Astrocyte (in vitro differentiated cells and primary cell): Measurements from ENCODE around the gene ACOT13. TPM values are rescaled to one million over a fixed set of nuclear protein-coding genes. Genes with fewer than 3 reads are reported as not detected.

ENCODE experiments used
- DNase-seq: peaks from one replicate; pipeline ENCODE4 v3.0.0-alpha.2; 2010; ENCODE audit warnings: low read depth
- FAIRE-seq: peaks from 2 replicates; lab custom pipeline; 2011; peaks lifted over from hg19 to GRCh38; lab: Jason Lieb, UNC
- H2AFZ ChIP-seq: 2 replicates; pipeline ENCODE4 v1.6.0; 2012; ENCODE audit warnings: low read depth, low read length, inconsistent platforms
- H3K27ac ChIP-seq: 2 replicates; pipeline ENCODE4 v1.5.1; 2011; ENCODE audit warnings: low read depth, low read length, inconsistent platforms
- H3K27me3 ChIP-seq: 2 replicates; pipeline ENCODE4 v1.6.0; 2011; ENCODE audit warnings: low read length, inconsistent platforms; ENCODE audit not compliant: insufficient read depth
- H3K36me3 ChIP-seq: 2 replicates; pipeline ENCODE4 v1.5.1; 2011; ENCODE audit warnings: low read length, inconsistent platforms; ENCODE audit not compliant: insufficient read depth
- H3K4me1 ChIP-seq: 2 replicates; pipeline ENCODE4 v1.5.1; 2011; ENCODE audit warnings: low read length, inconsistent platforms; ENCODE audit not compliant: insufficient read depth
- H3K4me2 ChIP-seq: 2 replicates; pipeline ENCODE4 v1.6.0; 2012; ENCODE audit warnings: low read length, inconsistent platforms
- H3K4me3 ChIP-seq: 2 replicates; pipeline ENCODE4 v1.5.1; 2011; ENCODE audit warnings: low read depth, mild to moderate bottlenecking, low read length, inconsistent platforms; ENCODE audit not compliant: insufficient read depth
- H3K79me2 ChIP-seq: 2 replicates; pipeline ENCODE4 v1.6.0; 2012; ENCODE audit warnings: mild to moderate bottlenecking, low read length, inconsistent platforms; ENCODE audit not compliant: insufficient read depth
- H3K9ac ChIP-seq: 2 replicates; pipeline ENCODE4 v1.6.0; 2012; ENCODE audit warnings: mild to moderate bottlenecking, low read length, inconsistent platforms
- H3K9me3 ChIP-seq: 2 replicates; pipeline ENCODE4 v1.5.1; 2012; ENCODE audit warnings: low read depth, mild to moderate bottlenecking, low read length, inconsistent platforms; ENCODE audit not compliant: insufficient read depth
- H4K20me1 ChIP-seq: 2 replicates; pipeline ENCODE4 v1.6.0; 2012; ENCODE audit warnings: low read length, inconsistent platforms; ENCODE audit not compliant: insufficient read depth
- H3K27ac Mint-ChIP-seq: one replicate; pipeline ENCODE4 v1.8.0; 2021; ENCODE audit warnings: mild to moderate bottlenecking, mixed read lengths; ENCODE audit not compliant: unreplicated experiment
- H3K27me3 Mint-ChIP-seq: one replicate; pipeline ENCODE4 v1.8.0; 2021; ENCODE audit warnings: low read depth, mixed read lengths; ENCODE audit not compliant: unreplicated experiment
- H3K36me3 Mint-ChIP-seq: one replicate; pipeline ENCODE4 v1.8.0; 2021; ENCODE audit warnings: low read depth, mixed read lengths; ENCODE audit not compliant: unreplicated experiment
- H3K4me1 Mint-ChIP-seq: one replicate; pipeline ENCODE4 v1.8.0; 2021; ENCODE audit warnings: low read depth, mixed read lengths; ENCODE audit not compliant: unreplicated experiment
- H3K4me3 Mint-ChIP-seq: one replicate; pipeline ENCODE4 v1.8.0; 2021; ENCODE audit warnings: mild to moderate bottlenecking, moderate library complexity, mixed read lengths; ENCODE audit not compliant: unreplicated experiment
- H3K9me3 Mint-ChIP-seq: one replicate; pipeline ENCODE4 v1.8.0; 2021; ENCODE audit warnings: mild to moderate bottlenecking, mixed read lengths; ENCODE audit not compliant: unreplicated experiment
- CTCF ChIP-seq: IDR thresholded peaks from 2 replicates; pipeline ENCODE4 v1.5.1; 2011; ENCODE audit warnings: low read depth, mild to moderate bottlenecking, inconsistent platforms, low read length, moderate library complexity; ENCODE audit not compliant: insufficient read depth
- EZH2 ChIP-seq: IDR thresholded peaks from 2 replicates; pipeline ENCODE4 v1.6.1; 2012; ENCODE audit warnings: mild to moderate bottlenecking, low read length, inconsistent platforms; ENCODE audit not compliant: insufficient read depth
- total RNA-seq: library from RNA; stranded (reverse); gene quantifications from 2 replicates; pipeline ENCODE4 v1.2.1, GENCODE V29; 2021

The ACOT13 gene
- total RNA-seq, 1 donor from 2014 or later = 35.9 TPM

DNA sequence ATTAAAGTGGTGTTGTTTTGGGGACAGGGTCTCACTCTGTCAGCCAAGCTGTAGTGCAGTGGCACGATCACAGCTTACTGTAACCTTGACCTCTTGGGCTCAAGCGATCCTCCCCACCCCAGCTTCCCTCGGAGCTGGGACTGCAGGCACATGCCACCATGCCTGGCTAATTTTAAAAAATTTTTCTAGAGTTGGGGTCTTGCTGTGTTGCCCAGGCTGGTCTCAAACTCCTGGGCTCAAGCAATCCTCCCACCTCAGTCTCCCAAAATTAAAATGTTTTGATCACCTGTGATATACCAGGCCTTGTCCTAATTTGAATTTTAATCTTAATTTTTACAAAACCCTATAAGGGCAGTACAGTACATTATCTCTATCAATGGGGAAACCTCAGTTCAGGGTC lies 25.5 kb downstream of the ACOT13 start:
- H3K9me3 ChIP-seq = no peaks in the 10 kb centered on the region
- Mint-ChIP-seq H3K4me3 (no peak overlapping the region), H3K27ac (no peak overlapping the region), H3K27me3 (no peaks in the 10 kb centered on the region), H3K36me3 (no peaks in the 10 kb centered on the region), H3K9me3 (no peaks in the 10 kb centered on the region), H3K4me1 (peaks cover 2% of the 10 kb centered on the region)
- H3K4me2 ChIP-seq = no peak overlapping the region
- TF ChIP-seq EZH2 (no peak), CTCF (no peak)
- no peaks in the 10 kb centered on the region for H3K27me3 ChIP-seq
- H3K4me1 ChIP-seq = no peaks in the 10 kb centered on the region
- H4K20me1 ChIP-seq = no peaks in the 10 kb centered on the region
- no peak overlapping the region for H3K27ac ChIP-seq
- no peaks in the 10 kb centered on the region for H3K36me3 ChIP-seq
- H3K79me2 ChIP-seq = no peaks in the 10 kb centered on the region
- FAIRE-seq = no peak
- no peak overlapping the region for H3K4me3 ChIP-seq
- no peak overlapping the region for H2AFZ ChIP-seq
- H3K9ac ChIP-seq = no peak overlapping the region
- no peak for DNase-seq

DNA sequence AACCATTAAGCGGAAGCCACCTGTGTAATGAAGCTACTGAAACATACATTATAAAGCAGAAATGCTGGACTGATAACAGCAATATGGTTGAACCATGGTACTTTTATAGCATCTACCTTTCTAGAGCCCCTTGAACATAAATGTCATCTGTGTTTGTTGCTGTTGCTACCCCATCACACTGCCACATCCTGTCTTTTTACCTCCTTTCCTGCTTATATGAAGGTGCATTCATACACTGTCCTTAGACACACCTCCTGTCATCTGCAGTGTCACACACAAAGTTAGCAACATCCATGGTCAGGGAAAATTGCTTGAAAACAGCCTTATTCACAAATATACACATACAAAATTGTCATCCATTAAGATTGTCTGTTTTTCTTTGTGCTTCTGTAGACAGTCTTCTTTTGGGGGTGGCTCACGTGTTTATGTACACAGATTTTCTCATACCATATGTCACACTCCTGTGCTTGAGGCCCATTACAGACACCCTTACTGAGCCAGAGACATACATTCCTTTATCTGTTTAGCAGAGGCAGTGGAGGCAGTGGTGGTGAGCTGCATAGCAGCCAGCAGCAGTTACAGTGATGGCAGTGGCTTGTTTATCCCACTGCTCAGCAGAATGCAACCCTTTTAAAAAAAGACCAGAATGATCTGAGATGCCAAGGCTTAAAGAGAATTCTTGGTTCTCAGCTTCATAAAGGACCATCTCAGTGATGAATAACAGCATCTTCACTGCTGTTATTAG lies 26.1 kb downstream of the ACOT13 start:
- no peak for FAIRE-seq
- Mint-ChIP-seq H3K4me1 (peaks cover 2% of the 10 kb centered on the region), H3K4me3 (no peak overlapping the region), H3K27me3 (no peaks in the 10 kb centered on the region), H3K27ac (no peak overlapping the region), H3K9me3 (no peaks in the 10 kb centered on the region), H3K36me3 (no peaks in the 10 kb centered on the region)
- no peaks in the 10 kb centered on the region for H3K27me3 ChIP-seq
- no peak overlapping the region for H3K4me2 ChIP-seq
- no peak overlapping the region for H3K4me3 ChIP-seq
- H2AFZ ChIP-seq = no peak overlapping the region
- no peaks in the 10 kb centered on the region for H3K9me3 ChIP-seq
- H3K27ac ChIP-seq = no peak overlapping the region
- H3K79me2 ChIP-seq = no peaks in the 10 kb centered on the region
- DNase-seq = no peak
- TF ChIP-seq CTCF = no peak
- no peak for TF ChIP-seq EZH2
- no peaks in the 10 kb centered on the region for H3K4me1 ChIP-seq
- H3K9ac ChIP-seq = no peak overlapping the region
- no peaks in the 10 kb centered on the region for H3K36me3 ChIP-seq
- no peaks in the 10 kb centered on the region for H4K20me1 ChIP-seq

DNA sequence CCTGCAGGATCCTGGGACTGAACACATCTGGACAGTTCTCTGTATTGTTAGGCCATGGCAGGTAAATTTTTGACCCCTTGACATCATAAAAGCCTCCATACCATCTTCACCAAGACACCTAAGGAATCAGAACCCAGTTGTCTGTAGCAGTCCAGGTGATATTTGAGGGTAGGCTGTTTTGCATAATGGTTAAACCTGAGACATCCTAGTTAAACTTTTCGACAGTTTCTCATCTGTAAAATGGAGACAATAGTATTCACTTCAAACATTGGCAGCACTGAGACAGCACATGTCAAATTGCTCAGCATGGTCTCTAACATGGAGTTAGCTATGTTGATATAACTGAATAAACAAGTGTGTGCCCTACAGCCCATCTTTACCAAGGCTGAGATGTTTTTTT lies 27.3 kb downstream of the ACOT13 start:
- Histone ChIP-seq H3K4me1 (no peaks in the 10 kb centered on the region), H4K20me1 (no peaks in the 10 kb centered on the region), H3K4me2 (no peak overlapping the region), H3K4me3 (no peak overlapping the region), H3K9ac (no peak overlapping the region), H3K79me2 (no peaks in the 10 kb centered on the region), H3K36me3 (no peaks in the 10 kb centered on the region), H3K9me3 (no peaks in the 10 kb centered on the region), H2AFZ (no peak overlapping the region), H3K27ac (no peak overlapping the region), H3K27me3 (no peaks in the 10 kb centered on the region)
- Mint-ChIP-seq H3K36me3 (no peaks in the 10 kb centered on the region), H3K9me3 (no peaks in the 10 kb centered on the region), H3K4me3 (no peak overlapping the region), H3K27me3 (no peaks in the 10 kb centered on the region), H3K27ac (no peak overlapping the region), H3K4me1 (peaks cover 2% of the 10 kb centered on the region)
- FAIRE-seq = no peak
- no peak for TF ChIP-seq EZH2
- DNase-seq = no peak
